Ecto neural progenitor cell (in vitro differentiated cells): ENCODE results near the gene KCNN3.

Experiments used
- DNase-seq: peaks from one replicate; pipeline ENCODE4 v3.0.0-alpha.2; 2018; ENCODE audit warnings: low spot score

The KCNN3 gene

DNA sequence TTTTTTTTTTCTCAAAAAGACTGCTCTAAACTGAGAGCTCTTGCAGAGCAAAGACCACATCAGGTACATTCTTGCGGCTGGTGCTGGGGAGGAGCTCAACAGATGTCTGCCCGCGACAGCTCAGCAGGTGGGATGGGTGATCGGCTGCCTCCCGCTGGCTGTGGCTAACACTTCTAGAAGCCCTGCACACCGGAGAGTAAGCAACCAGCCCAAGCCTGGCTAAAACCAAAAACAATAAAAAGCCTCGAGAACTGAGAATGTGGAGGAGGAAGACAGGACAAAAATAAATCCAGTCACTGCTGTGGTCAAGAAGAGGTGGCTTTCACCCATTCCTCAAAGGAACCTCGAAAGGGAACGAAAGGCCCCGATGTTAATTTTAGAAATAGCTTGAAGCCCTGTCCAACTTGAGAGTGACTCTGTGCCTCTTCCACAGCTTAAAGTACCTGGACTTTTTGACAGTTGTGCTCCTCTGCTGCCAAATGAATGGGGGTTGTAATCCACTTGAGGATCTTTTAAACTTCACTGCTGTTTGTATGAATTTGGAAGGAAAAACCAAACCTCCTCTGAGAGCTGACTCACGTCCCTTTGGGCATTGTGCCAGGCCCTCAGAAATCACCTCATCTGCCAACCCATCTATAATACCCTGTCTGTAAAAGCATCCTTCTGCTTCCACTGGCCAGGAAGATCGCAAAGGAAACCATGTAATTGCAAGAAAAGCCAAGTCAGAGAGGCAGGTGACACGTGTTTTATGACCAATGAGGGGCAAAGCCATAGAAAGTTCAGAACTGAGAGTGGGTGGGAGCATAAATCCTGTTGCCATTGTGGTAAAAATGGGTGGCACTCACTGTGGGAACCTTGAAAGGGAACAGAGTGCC lies 78.6 kb downstream of the KCNN3 start:
- no peak for DNase-seq

DNA sequence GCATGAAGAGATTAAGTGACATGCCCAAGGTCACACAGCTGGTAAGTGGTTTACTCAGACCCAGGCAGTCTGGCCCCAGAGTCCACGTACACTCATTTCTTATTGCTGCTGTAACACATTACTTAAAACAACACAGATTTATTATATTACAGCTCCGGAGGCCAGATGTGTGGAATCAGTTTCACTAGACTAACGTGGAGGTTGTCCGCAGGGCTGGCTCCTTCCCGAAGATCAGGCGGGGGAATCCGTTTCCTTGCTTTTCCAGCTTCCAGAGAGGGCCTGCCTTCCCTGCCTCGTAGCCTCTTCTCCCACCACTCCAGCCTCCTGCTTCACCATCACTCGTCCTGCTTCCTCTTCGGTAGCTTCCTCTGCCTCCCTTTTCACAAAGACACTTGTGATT lies 81.2 kb downstream of the KCNN3 start:
- no peak for DNase-seq

DNA sequence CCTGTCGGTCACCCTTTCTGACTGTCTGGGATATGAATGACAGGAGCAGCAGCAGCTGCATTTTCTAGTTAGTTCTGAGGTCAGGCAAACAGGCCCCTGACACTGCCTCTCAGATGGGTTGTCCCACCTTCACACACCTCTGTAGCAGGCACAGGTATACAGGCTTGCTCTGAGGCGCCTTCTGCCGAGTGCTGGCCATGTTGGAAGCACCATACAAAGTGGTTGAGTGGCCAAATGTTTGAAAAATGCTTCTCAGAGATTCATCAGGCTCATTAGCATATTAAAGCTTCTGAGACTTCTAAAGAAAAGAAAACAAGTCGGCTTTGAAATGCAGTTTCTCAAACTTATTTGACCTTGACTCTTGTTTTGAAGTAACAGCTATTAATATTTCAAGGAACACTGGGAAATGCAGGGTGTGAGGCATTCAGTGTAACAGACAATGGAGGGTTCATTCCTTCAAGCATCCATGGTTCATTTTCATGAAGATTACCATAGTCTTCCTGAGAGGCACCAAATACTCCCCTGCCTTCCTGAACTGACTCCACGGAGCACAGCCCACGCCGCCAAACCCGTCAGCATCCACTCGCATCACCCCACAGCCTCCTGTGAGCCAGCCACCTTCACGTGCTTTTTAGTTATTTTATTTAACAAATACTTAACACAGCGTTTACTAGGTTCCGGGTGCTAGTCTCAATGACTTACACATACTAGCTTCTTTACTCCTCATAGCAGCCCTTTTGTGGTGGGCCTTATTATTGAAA lies 81.8 kb downstream of the KCNN3 start:
- DNase-seq: no peak

DNA sequence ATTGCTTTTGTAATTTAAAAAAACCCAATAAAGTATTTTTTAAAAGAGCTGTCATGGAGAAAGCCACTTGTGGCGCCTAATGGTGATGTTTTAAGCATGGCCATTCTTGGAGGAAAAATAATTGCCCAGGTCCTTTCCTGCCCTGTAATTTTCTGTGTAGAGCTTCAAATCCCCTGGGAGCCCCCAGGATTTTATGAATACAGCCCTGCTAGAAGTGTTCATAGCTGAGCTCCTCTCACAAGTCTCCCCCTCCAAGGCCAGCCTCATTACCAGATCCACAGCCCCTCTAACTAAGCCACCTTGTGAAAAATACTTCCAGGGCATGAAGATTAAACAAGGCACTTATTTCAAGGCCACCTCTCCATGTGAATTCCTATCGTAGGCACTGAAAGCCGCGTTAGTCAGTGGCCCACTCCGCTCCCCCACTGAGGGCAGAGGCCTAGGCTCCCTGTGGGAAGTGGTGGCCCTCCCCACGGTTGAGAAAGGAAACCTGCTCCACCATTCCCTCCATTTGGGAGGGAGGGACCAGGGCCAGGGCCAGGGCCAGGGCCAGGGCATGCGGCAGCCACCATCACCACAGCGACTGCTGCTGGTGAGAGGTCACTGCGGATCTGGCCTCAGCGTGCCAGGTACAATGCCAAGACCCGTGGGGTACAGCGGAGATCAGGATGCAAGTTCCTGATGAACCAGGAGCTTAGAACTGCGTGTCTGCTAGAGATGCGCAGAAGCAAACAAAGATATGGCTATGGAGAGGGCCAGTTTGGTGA lies 83.1 kb downstream of the KCNN3 start:
- no peak for DNase-seq

DNA sequence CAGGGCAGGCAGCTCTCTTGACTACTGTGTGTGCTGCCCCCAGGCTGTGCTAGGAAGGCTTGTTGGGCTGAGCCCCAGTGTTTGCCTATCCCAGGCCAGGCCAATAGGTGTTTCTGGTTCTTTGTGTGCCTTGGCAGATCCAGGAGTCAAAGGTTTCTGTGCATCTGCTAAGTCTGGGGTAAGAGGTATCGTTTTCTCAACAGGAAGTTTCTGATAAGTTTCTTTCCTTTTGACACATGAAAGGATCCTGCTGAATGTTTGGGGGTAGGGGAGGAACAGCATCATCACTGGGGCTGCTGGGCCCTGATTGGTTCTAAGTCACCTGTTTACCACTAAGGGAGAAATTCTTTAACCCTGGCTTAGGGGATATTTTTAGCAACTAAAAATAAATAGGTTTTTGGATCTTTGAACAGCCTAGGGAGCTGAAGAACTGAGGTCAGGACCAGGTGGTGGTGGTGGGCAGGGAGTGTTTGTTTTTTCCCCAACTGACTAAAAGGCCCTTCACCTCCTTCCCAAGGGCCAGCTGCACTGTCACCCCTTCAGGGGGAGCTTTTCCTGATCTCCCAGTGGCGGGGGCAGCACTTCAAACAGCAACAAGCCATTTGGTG lies 85.1 kb downstream of the KCNN3 start:
- no peak for DNase-seq

DNA sequence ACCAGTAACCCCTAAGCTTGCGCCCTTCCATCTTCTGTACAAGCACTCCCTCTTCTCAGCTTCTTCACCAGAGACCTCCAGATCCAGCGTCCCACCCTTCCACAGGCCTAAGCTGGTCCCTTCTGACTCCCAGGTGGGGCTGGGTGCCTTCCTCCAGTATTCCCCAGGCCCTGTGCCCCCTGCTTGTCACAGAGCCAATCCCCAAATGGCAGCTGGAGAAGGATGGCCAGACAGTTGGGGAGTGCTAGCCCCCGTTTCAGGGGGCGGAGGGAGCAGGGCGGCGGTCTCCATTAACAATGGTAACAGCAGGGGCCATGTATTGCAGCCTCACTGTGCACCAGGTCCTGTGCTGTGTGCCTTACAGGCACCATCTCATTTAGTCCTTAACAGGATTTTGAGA lies 85.7 kb downstream of the KCNN3 start:
- DNase-seq: no peak

DNA sequence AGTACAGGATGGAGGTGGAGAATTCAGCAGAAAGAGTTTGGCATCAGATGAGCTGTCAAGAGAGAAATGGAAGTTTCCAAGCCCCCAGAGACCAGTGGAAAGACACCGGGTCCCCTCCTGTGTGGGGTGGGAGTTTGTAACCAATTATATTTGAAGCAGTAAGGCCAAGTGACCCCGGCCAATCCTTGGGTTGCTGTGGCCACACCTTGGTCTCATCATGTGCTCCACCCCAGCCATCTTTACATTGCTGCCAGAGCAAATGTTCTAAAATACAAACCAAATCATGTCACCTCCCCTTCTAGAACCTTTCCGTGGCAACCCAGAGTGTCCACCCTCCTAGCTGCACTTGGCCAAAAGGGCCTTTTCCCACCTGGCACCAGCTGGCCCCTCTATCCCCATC lies 86.1 kb downstream of the KCNN3 start:
- no peak for DNase-seq

DNA sequence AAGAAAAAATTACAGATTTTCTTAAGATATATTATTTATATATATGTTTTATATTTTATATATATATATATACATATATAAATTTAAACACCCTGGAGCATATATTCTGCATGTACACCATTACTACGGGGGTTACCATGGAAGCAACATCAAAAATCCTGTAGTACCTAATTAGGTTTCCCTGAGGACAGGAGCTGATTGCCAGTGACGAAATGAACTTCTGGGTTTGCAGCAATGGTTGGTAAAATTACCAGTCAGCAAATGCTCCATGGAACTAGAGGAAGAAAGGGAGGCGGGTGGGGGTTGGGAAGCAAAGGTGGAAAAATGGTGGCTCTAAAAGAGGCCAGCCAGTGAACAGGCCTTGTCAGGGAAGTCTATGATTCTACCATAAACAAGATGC lies 89.5 kb downstream of the KCNN3 start:
- no peak for DNase-seq

DNA sequence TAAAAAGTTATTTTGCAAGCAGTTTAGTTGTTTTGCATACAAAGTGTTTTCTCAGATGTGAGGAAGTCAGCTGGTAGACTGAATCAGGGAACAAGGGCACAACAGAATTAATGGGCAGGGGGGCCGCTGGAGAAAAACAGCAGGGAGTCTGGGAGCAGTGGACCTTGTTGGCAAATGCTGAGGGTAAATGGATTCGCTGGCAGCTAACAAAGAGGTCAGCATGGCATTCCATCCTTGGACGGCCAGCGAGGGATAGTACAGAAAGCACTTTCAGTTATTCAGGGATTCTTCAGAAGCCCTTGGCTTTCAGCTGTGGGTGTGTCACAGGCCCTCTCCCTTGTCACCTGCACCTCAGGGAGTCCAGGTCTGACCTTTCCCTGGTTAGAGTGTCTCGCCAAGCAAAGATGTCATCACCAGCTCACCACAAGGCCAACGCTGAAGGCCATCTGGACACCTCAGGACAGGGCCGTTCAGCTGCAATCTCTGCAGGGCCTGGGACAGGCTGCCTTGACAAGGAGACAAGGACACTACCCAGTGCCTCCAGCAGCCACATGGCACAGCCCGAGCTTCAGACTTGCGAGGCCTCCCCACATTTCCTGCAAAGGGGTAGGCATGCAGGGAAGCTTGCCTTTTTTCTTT lies 90.4 kb downstream of the KCNN3 start:
- no peak for DNase-seq

DNA sequence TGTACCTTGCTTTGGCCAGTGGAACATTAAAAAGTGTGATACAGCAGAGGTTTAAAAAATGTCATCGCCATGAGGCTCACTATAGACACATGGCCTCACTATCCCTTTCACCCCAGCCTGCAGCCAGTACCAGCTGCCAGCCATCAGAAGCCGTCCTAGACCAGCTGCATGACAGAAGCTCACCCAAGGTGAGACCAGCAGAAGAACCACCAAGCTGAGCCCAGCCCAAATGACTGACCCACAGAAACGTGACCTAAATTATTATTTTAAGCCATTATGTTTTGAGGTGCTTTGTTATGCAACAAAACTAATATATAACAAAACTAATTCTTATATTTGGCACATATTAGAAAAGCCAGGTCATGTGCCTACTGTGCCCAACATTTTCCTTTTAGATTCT lies 91.1 kb downstream of the KCNN3 start:
- DNase-seq: no peak

DNA sequence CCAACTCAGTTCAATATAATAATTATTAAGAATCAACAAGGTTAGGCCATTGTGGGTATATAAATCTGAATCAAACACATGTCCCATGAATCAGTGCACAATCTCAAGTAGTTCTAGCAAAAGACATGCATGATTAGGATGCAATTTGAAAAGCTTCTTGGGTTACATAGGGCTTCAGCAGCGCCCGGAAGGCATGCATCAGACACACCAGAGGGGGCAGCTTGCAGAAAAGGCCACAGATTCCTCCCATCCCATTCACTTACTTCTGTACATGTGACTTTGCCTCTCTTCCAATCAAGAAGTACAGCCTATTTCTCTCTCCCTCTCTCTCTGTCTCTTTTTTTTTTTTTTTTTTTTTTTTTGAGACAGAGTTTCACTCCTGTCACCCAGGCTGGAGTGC lies 91.8 kb downstream of the KCNN3 start:
- no peak for DNase-seq

DNA sequence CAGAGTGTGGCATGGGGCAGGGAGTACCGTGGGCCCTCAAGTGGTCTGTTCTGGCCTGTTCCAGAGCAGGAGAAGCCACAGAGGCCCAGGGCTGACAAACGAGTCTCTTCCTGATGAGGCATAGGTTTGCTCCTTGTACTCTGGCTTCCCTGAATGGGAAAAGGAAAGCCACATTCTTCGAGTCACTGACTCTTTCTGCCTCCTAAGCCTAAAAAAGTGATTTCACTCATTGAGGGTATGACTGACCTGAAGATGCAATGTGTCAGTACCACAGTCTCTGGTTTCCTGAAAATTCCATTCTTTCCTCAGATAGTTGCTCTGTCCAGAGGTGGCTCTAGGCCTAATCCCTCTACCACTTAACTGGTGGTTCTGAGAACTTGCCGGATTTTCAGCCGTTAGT lies 92.3 kb downstream of the KCNN3 start:
- DNase-seq: no peak

DNA sequence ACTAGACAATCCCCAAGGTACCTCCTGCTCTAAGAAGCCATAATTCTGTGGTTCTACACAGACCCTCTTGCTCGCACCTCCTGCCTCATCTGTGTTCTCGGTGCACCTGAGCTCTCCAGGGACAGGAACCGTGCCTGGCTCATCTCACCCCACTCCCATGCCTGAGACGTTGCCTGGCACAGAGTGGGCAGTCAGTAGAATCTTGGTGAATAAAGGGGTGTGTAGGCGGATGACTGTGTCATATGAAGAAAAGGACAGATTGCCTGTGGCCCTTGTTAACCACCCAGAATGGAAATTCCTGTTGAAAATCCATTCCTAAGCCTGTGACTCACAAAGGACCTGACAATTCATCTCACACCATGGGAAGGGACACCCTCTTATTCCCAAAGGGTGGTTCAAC lies 92.9 kb downstream of the KCNN3 start:
- no peak for DNase-seq

DNA sequence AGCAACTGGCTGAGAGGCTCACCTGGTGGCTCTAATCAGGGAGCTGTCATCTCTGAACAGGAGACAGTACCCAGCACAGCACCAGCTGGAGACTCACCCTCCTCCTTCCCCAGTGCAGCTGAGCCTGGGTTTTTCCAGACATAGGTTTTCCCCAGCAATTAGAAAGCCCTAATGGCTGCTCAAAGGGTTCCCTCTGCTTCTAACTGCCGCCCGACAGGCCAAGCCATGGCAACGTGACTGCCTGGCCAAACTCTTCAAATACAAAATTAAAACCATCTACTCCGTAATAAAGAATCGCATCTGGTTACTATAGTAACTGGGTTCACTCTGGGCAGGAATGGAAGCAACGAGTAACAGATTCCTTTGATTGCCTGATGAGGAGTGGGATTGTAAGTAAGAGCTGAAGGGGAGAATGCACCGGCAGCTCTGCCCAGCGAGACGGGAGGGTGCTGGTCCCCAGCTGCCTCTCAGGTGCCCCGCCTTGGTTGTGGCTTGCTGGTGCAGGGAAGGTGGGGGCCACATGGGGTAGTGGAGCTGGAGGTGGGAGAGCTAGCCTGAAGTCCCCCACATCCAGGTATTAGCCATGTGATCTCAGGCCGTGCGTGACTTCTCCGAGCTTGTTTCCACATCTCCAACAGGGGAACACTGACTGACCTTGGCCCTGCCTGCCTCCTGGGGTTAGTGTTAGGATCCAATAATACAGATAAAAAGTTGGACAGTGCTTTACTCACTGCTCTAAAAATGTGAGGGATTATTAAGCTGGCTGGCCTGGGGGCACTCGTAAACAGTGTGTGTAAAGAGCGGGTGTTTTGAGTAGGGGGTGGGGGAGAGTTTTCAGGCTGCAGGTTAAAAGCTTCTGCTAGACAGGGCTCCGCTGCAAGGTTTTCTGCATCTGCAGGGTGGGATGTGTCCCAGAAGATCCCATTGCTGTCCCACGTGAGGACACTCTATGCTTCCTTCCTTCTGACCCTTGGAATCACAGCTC lies 94.2 kb downstream of the KCNN3 start:
- no peak for DNase-seq

DNA sequence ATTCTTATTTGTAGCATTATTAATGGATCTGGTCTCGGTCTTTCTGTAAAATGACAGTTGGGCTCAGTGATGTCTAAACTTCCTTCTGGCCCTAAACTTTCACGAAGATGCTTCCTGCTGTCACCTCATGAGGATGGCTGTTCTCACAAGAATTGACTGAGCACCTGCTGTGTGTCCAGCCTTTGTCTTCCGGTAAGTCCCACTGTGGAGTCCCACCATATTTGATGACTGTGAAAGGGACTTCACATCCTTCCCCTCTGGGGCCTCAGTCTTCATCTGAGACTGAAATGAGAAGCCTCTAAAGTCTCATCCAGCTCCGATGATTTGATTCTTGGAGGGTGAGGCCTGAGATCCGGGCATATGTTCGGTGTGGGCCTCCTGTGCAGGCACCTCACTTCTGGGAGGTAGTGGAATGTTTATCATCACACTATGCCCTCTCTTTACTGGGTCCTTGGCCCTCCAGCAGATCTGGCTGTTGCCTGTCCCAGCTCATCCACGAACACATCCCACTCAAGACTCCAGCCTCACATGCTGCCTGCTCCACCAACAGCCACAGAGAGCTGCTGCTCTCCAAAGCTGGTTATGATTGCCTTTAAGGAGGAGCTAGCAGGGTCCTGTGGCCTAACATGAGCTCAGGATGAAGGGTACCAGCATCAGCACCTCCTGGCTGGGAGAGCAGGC lies 95.8 kb downstream of the KCNN3 start:
- DNase-seq: no peak

DNA sequence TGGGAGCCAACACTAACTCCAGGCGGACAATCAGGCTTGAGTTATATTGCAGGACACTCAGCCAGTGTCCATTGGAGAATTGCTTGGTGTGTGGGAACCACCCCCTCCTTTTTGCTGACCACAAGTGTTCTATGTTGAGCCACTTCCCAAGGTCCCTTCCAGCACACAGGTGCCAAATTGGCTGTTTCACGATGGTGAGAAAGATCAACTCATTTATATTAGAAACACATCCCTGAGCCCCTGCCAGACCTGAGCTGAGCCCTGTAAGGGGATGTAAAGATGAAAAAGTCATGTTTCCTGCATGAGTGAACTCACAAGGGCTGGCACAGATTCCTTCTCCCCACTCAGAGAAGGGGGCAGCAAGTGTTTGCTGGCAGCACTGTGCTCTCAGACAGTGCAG lies 96.5 kb downstream of the KCNN3 start:
- no peak for DNase-seq

DNA sequence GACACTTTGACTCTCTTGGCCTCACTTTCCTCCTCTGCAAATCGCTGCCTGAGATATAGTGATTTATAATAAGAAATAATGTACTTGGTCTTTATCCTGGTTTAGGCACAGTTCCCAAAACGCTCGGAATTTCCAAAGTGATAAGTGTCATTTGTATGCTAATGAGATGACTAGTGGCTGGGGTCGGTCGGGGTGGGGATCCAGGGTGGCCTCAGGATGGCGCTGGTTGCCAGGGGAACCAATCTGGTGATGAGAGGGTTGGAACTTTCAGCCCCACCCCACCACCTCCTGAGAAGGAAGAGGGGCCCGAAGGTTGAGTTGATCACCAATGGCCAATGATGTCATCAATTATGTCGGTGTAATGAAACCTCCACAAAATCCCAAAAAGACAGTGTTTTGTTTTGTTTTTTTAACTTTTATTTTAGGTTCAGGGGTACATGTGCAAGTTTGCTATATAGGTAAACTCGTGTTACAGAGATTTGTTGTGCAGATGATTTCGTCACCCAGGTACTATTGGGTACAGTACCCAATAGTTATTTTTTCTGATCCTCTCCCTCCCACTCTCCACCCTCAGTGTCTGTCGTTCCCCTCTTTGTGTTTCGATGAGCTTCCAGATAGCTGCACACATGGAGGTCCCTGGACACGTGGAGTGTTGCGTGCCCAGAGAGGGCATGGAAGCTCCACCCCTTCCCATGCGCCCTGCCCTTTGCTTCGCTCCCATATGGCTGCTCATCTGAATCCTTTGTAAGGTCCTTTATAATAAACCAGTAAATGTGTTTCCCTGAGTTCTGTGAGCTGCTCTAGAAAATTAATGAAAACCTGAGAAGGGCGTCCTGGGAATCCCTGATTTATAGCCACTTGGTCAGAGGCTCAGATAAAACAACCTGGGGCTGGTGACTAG lies 97.2 kb downstream of the KCNN3 start:
- DNase-seq: no peak

DNA sequence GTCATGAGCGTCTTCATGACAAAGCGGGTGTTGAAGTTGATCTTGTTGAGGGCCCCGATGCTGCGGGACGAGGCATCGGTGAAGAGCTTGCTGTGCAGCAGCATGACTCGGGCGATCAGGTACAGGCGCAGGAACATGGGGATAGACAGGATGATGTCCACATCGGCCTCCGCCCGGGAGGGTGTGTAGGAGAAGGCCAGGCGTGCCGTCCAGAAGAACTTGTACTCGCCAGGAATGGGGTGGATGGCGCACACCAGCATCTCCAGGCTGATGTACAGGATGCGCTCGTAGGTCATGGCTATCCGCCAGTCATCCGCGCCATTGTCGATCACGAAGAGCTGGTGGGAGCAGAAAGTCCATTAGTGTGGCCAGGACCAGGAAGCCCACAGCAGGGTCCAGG lies 98.0 kb downstream of the KCNN3 start:
- no peak for DNase-seq
